Central memory CD8-positive, alpha-beta T cell (primary cell): ENCODE data around the gene TBX2.
"Not testable (repeated sequence)": the region's sequence is repeated elsewhere in the genome, so short reads cannot be mapped to it uniquely, and the experiment has no call there.

Source experiments
- ATAC-seq: fragments of 150-1000 bp; cut with Tn5 transposase; replicated peaks from 2 replicates; pipeline ENCODE4 v1.10.0; 2022; ENCODE audit warnings: mild to moderate bottlenecking, moderate FRiP score, moderate number of reproducible peaks; ENCODE audit not compliant: poor library complexity, severe bottlenecking; ENCODE audit errors: extremely low read depth
- DNase-seq, 2 donors: peaks; one replicate each; pipeline ENCODE4 v3.0.0; 2021; ENCODE audit warnings: low spot score in 2 of 2
- H3K27ac Mint-ChIP-seq: one replicate; pipeline ENCODE4 v1.8.0; 2022; ENCODE audit warnings: low read depth, mild to moderate bottlenecking, moderate library complexity, mixed read lengths
- H3K27me3 Mint-ChIP-seq: one replicate; pipeline ENCODE4 v1.8.0; 2022; ENCODE audit warnings: mixed read lengths
- H3K36me3 Mint-ChIP-seq: one replicate; pipeline ENCODE4 v1.8.0; 2022; ENCODE audit warnings: mild to moderate bottlenecking, moderate library complexity, mixed read lengths; ENCODE audit not compliant: insufficient read depth
- H3K4me1 Mint-ChIP-seq: one replicate; pipeline ENCODE4 v1.8.0; 2022; ENCODE audit warnings: mixed read lengths
- H3K4me3 Mint-ChIP-seq: one replicate; pipeline ENCODE4 v1.8.0; 2022; ENCODE audit warnings: mild to moderate bottlenecking, moderate library complexity, mixed read lengths
- H3K9me3 Mint-ChIP-seq: one replicate; pipeline ENCODE4 v1.8.0; 2022; ENCODE audit warnings: mixed read lengths

TBX2 gene

GRCh38 chr17:61419496-61420046, 19.9 kb downstream of the TBX2 start:
- Mint-ChIP-seq H3K9me3 (no peaks in the 10 kb centered on the region), H3K27me3 (peaks cover 58% of the 10 kb centered on the region), H3K27ac (no peak overlapping the region), H3K4me3 (no peak overlapping the region), H3K36me3 (peaks cover 4% of the 10 kb centered on the region), H3K4me1 (no peaks in the 10 kb centered on the region)
- no peak for ATAC-seq
- no peak for DNase-seq

DNA sequence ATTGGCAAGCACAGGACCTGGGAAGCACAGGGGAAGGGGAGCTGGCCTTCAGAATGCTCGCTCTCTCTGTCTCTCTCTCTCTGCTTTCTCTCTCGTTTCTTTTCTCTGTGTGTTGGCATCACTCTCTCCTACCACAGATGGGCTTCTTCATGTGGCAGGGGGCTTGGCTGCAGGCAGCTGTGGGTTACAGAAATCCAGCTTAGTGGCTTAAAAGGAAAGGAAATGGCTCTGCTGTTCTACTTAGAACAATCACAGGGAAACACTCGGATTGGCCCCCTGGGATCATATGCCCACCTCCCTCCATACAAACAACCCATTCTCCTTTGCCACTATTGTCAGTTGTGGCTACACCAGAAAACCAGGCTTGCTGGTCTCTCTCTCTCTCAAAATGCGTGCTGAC, 20.4 kb downstream of the TBX2 start:
- Mint-ChIP-seq H3K4me3 (no peak overlapping the region), H3K9me3 (no peaks in the 10 kb centered on the region), H3K36me3 (peaks cover 4% of the 10 kb centered on the region), H3K4me1 (no peaks in the 10 kb centered on the region), H3K27ac (no peak overlapping the region), H3K27me3 (peaks cover 60% of the 10 kb centered on the region)
- ATAC-seq = no peak
- no peak for DNase-seq

DNA sequence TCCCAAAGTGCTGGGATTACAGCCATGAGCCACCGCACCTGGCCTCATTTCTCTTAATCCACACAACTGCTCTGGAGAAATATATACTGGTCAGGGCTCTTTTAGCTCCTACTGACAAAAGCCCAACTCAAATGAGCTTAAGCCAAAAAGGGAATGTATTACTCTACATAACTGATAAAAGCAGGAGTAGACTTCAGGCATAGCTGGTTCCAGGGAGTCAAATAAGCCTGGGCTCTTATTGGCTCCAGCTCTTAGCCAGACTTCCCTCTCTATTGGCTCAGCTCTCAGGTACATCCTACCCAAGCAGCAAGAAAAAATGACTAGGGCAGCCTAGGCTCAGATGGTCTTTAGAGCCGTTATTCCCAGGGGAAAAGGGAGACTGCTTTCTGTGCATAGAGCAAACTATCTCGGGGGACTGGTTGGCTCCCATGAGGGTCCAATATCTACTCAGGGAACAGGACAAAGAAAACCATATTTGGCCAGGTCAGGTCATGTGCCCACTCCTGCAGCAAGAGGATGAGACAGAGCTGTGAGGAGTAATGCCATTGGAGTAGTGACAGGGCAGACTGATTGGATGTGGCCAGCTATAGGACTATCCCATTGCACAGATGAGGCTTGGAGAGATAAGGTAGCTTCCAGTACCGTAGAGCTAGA, 21.2 kb downstream of the TBX2 start:
- no peaks in the 10 kb centered on the region for H3K9me3 Mint-ChIP-seq
- DNase-seq (no peak), ATAC-seq (no peak)
- peaks cover 67% of the 10 kb centered on the region for H3K27me3 Mint-ChIP-seq
- H3K27ac Mint-ChIP-seq = no peak overlapping the region
- no peaks in the 10 kb centered on the region for H3K4me1 Mint-ChIP-seq
- peaks cover 4% of the 10 kb centered on the region for H3K36me3 Mint-ChIP-seq
- H3K4me3 Mint-ChIP-seq = no peak overlapping the region

DNA sequence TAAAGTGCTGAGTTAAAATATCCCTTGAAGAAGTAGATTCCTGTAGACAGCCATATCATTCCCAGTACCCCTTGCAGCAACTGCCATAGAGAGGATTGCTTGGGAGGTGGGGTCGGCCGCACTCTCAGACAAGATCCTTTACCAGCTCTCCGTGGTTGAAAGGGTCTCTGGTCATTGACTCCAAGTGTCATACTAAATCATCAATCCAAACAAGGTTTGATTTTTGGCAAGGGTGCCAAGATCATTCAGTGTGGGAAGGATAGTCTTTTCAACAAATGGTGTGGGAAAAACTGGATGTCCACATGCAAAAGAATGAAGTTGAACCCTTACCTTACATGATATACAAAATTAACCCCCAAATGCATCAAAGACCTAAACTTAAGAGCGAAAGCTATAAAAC, 21.8 kb downstream of the TBX2 start:
- Mint-ChIP-seq H3K27me3 (peaks cover 70% of the 10 kb centered on the region), H3K36me3 (peaks cover 4% of the 10 kb centered on the region), H3K4me1 (no peaks in the 10 kb centered on the region), H3K27ac (no peak overlapping the region), H3K9me3 (no peaks in the 10 kb centered on the region), H3K4me3 (no peak overlapping the region)
- DNase-seq (no peak), ATAC-seq (no peak)

GRCh38 chr17:61422116-61422799, 22.6 kb downstream of the TBX2 start:
- Mint-ChIP-seq H3K9me3 (no peaks in the 10 kb centered on the region), H3K4me1 (no peaks in the 10 kb centered on the region), H3K27ac (no peak overlapping the region), H3K36me3 (peaks cover 1% of the 10 kb centered on the region), H3K27me3 (peaks cover 70% of the 10 kb centered on the region), H3K4me3 (no peak overlapping the region)
- ATAC-seq (no peak), DNase-seq (no peak)

- Mint-ChIP-seq H3K27ac (no peak overlapping the region), H3K36me3 (peaks cover 1% of the 10 kb centered on the region), H3K4me3 (no peak overlapping the region), H3K4me1 (no peaks in the 10 kb centered on the region), H3K27me3 (peaks cover 70% of the 10 kb centered on the region), H3K9me3 (no peaks in the 10 kb centered on the region)
- no peak for DNase-seq
- ATAC-seq = no peak
These were observed 23.2 kb downstream of the TBX2 start for GRCh38 chr17:61422869-61423268.

DNA sequence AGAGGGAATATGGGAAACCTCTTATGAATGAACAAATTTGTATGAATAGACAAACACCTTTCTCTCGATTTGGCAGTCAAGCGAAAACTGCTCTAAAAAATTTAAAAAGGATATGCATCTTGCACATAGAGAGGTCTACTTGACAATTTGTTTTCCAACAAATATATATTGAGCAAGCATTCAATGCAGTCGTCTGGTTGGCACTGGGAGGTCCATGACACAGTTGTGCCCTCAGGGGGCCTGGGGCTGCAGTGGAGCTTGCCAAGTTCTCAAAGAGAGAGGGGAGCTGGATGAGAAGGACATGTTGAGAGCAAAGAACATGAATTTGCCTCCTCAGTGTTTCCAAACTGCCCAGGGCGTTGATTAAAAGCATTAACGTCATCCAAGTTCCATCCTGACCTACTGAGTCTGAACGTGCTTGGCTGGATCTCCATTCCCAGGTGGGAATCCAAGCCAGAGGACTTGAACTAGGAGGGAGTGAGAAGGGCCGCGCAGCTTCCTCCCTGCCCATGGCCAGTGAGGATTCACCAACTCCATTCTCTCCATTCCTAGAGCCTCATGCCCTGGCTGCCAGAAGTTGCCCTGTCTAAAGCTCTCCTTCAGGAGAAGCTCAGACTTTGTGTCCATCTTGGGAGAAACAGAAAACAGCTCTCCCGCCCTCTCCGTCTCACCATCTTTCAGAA, 24.5 kb downstream of the TBX2 start:
- Mint-ChIP-seq H3K27ac (no peak overlapping the region), H3K9me3 (no peaks in the 10 kb centered on the region), H3K4me3 (no peak overlapping the region), H3K4me1 (no peaks in the 10 kb centered on the region), H3K27me3 (peaks cover 64% of the 10 kb centered on the region), H3K36me3 (peaks cover 1% of the 10 kb centered on the region)
- ATAC-seq = no peak
- DNase-seq = no peak

- no peak for DNase-seq
- Mint-ChIP-seq H3K4me1 (no peaks in the 10 kb centered on the region), H3K27me3 (peaks cover 47% of the 10 kb centered on the region), H3K4me3 (no peak overlapping the region), H3K36me3 (peaks cover 2% of the 10 kb centered on the region), H3K9me3 (no peaks in the 10 kb centered on the region), H3K27ac (no peak overlapping the region)
- ATAC-seq = no peak
These were observed 26.2 kb downstream of the TBX2 start for GRCh38 chr17:61425682-61426481.

DNA sequence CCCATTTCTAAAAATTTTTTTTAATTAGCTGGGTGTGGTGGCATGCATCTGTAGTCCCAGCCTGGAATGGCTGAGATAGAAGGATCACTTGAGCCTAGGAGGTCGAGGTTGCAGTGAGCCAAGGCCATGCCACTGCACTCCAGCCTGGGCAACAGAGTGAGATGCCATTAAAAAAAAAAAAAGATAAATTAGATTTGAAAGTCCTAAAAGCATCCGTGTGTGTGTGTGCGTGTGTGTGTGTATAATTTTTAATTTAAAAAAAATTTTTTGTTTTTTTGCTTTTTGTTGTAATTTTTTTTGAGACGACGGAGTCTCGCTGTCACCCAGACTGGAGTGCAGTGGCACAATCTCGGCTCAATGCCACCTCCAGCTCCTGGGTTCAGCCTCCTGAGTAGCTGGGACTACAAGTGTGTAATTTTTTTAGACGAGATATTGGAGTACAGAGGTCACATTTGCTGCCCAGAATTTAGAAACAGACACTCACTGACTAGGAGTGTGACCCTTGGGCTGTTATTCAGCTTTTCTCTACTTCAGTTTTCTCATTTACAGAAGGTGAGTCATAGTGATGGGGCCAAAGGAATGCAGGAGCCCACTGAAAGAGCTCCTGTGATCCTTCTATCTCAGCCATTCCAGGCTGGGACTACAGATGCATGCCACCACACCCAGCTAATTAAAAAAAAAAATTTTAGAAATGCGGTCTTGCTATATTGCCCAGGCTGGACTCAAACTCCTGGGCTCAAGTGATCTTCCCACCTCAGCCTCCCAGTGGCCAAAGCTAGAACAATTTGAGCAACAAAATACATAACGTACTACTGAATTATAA, 27.1 kb downstream of the TBX2 start:
- Mint-ChIP-seq H3K4me1 (no peaks in the 10 kb centered on the region), H3K27ac (no peak overlapping the region), H3K9me3 (no peaks in the 10 kb centered on the region), H3K36me3 (peaks cover 2% of the 10 kb centered on the region), H3K27me3 (peaks cover 38% of the 10 kb centered on the region), H3K4me3 (no peak overlapping the region)
- ATAC-seq = no peak
- no peak for DNase-seq

DNA sequence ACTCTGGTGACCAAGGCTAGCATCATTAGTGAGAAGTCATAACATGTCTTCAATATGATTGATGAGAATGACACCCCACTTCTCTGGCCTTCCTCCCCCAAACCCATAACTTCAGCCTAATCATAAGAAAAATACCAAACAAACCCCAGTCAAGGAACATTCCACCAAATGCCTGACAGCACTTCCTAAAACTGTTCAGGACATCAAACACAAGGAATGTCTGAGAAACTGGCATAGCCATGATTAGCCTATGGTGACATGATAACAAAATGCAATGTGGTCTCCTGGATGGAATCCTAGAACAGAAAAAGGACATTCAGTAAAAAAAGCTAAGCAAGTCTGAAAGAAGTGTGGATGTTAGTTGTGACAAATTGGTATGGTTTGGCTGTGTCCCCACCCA, 27.9 kb downstream of the TBX2 start:
- ATAC-seq (no peak), DNase-seq (no peak)
- Mint-ChIP-seq H3K4me3 (no peak overlapping the region), H3K4me1 (no peaks in the 10 kb centered on the region), H3K36me3 (peaks cover 2% of the 10 kb centered on the region), H3K27ac (no peak overlapping the region), H3K27me3 (peaks cover 30% of the 10 kb centered on the region), H3K9me3 (no peaks in the 10 kb centered on the region)

DNA sequence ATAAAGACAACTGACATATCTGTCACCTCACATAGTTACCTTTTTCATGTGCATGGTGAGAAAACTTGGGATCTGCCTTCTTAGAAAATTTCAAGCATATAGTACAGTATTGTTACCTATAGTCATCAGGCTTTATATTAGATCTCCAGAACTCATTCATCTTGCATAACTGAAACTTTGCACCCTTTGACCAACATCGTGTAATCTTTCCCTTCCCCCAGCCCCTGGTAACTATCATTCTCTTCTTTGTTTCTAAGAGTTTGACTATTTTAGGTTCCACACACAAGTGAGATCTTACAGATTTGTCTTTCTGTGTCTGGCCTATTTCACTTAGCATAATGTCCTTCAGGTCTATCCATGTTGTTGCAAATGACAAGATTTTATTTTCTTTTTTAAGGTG, 29.6 kb downstream of the TBX2 start:
- Mint-ChIP-seq H3K27me3 (peaks cover 22% of the 10 kb centered on the region), H3K36me3 (peaks cover 2% of the 10 kb centered on the region), H3K27ac (no peak overlapping the region), H3K9me3 (no peaks in the 10 kb centered on the region), H3K4me1 (no peaks in the 10 kb centered on the region), H3K4me3 (no peak overlapping the region)
- DNase-seq = no peak
- no peak for ATAC-seq

- H3K4me3 Mint-ChIP-seq, ATAC-seq, H3K9me3 Mint-ChIP-seq, H3K27ac Mint-ChIP-seq, H3K36me3 Mint-ChIP-seq, DNase-seq, H3K4me1 Mint-ChIP-seq: not testable (repeated sequence)
- H3K27me3 Mint-ChIP-seq = peaks cover 23% of the 10 kb centered on the region
These were observed 30.2 kb downstream of the TBX2 start for GRCh38 chr17:61429831-61430230.
